H1 (cell line): ENCODE data around the gene AOPEP. TPM values are rescaled to one million over a fixed set of nuclear protein-coding genes. Genes with fewer than 3 reads are reported as not detected.

Experiments
- RNF2 ChIP-seq: fragments of 200-900, 300-1000 bp; sonication (generic); IDR thresholded peaks from 2 replicates; pipeline ENCODE4 v1.7.1; 2016; ENCODE audit warnings: borderline replicate concordance, low read depth, mild to moderate bottlenecking, antibody characterized with exemption, low read length; ENCODE audit not compliant: poor library complexity, severe bottlenecking; ENCODE audit errors: missing control alignments
- RXRA ChIP-seq: IDR thresholded peaks from 2 replicates; pipeline ENCODE4 v1.6.1; 2011; ENCODE audit warnings: low read depth, mild to moderate bottlenecking, low read length, moderate library complexity; ENCODE audit not compliant: insufficient read depth
- polyA plus RNA-seq, 7 experiments: library from polyadenylated mRNA; depleted of rRNA in 3 of 7; stranded (reverse) in 5 of 7; unstranded in 2 of 7; fragments of >200 nt in 5 of 7; fragments of 200-250 nt in 2 of 7; gene quantifications; 1 replicate in 5 of 7; 2 replicates in 1 of 7; 4 replicates in 1 of 7; pipeline versions ENCODE4 v1.2.1 to v1.2.3, GENCODE V29; 2011 to 2013; ENCODE audit warnings: missing spikeins in 2 of 7, mixed read lengths in 2 of 7
- total RNA-seq: library from RNA; stranded (reverse); fragmentation: NEBNext Ultra II Directional; extraction: Animal tissue kit (Norgen Biotek cat#: 25700); gene quantifications from 2 replicates; pipeline ENCODE4 v1.2.1, GENCODE V29; 2021

The AOPEP gene
- total and polyA plus RNA-seq, 2 of the 8 experiments (the other 6 are each of a cell fraction or from before 2014, with no cell fraction given): 6.1 to 14.3 TPM

GRCh38 chr9:95048225-95049087 lies 322.0 kb downstream of the AOPEP start (continued):
- TF ChIP-seq RNF2 (no peak), RXRA (no peak)
